NCI-H128 (cell line): ENCODE measurements around the gene CELF2.

Experiments used
- DNase-seq: peaks from one replicate; lab custom pipeline; 2025; ENCODE audit not compliant: unreplicated experiment; lab: John Stamatoyannopoulos, UW

The CELF2 gene

GRCh38 chr10:11317936-11318670, 300.4 kb downstream of the CELF2 start:
- no peak for DNase-seq

GRCh38 chr10:11318826-11319598, 301.3 kb downstream of the CELF2 start:
- no peak for DNase-seq

GRCh38 chr10:11319990-11320602, 302.4 kb downstream of the CELF2 start:
- no peak for DNase-seq

GRCh38 chr10:11320809-11321520, 303.3 kb downstream of the CELF2 start:
- DNase-seq = no peak

GRCh38 chr10:11322698-11323097, 305.0 kb downstream of the CELF2 start:
- no peak for DNase-seq

GRCh38 chr10:11324761-11325321, 307.2 kb downstream of the CELF2 start:
- no peak for DNase-seq

- DNase-seq = no peak
These were observed 308.1 kb downstream of the CELF2 start for GRCh38 chr10:11325817-11326216.

GRCh38 chr10:11326241-11326640, 308.6 kb downstream of the CELF2 start:
- no peak for DNase-seq

GRCh38 chr10:11326913-11327616, 309.4 kb downstream of the CELF2 start:
- DNase-seq = no peak

- no peak for DNase-seq
These were observed 310.8 kb downstream of the CELF2 start for GRCh38 chr10:11328264-11329061.

GRCh38 chr10:11329062-11329673, 311.5 kb downstream of the CELF2 start:
- no peak for DNase-seq

GRCh38 chr10:11330383-11331045, 312.8 kb downstream of the CELF2 start:
- no peak for DNase-seq

GRCh38 chr10:11331046-11331577, 313.4 kb downstream of the CELF2 start:
- DNase-seq = no peak

GRCh38 chr10:11331726-11332125, 314.1 kb downstream of the CELF2 start:
- DNase-seq = no peak

GRCh38 chr10:11332846-11333245, 315.2 kb downstream of the CELF2 start:
- no peak for DNase-seq

GRCh38 chr10:11334436-11334835, 316.8 kb downstream of the CELF2 start:
- DNase-seq = no peak

- no peak for DNase-seq
These were observed 317.5 kb downstream of the CELF2 start for GRCh38 chr10:11335167-11335652.

GRCh38 chr10:11335881-11336430, 318.3 kb downstream of the CELF2 start:
- no peak for DNase-seq
